GM13977 (cell line): ENCODE measurements around the gene NAGPA.

ENCODE experiments used
- DNase-seq: peaks from one replicate; pipeline ENCODE4 v3.0.0; 2012; ENCODE audit warnings: low spot score
- in situ Hi-C: fragments of 300-500 bp; cut with MboI; formaldehyde crosslinking; loops from one replicate; pipeline ENCODE4 v1.12.0; 2022; ENCODE audit warnings: low sequenced_read_pairs, low pct_unique_long_range_greater_than_20kb, mixed read lengths, inconsistent platforms; ENCODE audit not compliant: unreplicated experiment
- TF ChIP-seq, protein P1 (sequence below): IDR thresholded peaks from 2 replicates; pipeline ENCODE4 v1.5.1; 2012; ENCODE audit warnings: mild to moderate bottlenecking, control low read depth; ENCODE audit not compliant: insufficient read depth; ENCODE audit errors: extremely low read depth, missing control alignments

Gene NAGPA

GRCh38 chr16:4989391-4990006 lies 44.2 kb downstream of the NAGPA start:
- in situ Hi-C loops = no loop called here
- no peak for DNase-seq

DNA sequence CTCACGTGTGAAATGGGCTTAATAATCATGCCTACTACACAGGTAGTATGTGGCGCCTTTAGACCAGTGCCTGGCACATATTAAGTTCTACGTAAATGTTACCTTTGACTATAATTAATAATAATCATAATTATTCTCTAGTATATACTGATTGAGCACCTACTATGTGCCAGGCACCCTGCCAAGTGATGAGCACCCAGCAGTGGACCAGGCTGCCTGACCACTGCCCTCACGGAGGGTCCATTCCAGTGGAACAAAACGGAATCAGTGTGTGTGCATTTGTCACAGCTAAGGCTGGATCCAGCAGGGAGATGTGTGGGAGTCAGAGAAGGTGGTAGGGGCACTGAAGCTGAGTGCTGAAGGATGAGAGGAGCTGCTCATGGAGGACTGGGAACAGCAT lies 45.1 kb downstream of the NAGPA start:
- DNase-seq = no peak
- TF ChIP-seq, protein P1, sequence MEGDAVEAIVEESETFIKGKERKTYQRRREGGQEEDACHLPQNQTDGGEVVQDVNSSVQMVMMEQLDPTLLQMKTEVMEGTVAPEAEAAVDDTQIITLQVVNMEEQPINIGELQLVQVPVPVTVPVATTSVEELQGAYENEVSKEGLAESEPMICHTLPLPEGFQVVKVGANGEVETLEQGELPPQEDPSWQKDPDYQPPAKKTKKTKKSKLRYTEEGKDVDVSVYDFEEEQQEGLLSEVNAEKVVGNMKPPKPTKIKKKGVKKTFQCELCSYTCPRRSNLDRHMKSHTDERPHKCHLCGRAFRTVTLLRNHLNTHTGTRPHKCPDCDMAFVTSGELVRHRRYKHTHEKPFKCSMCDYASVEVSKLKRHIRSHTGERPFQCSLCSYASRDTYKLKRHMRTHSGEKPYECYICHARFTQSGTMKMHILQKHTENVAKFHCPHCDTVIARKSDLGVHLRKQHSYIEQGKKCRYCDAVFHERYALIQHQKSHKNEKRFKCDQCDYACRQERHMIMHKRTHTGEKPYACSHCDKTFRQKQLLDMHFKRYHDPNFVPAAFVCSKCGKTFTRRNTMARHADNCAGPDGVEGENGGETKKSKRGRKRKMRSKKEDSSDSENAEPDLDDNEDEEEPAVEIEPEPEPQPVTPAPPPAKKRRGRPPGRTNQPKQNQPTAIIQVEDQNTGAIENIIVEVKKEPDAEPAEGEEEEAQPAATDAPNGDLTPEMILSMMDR = no peak
- in situ Hi-C loops = no loop called here

More at GRCh38 chr16:4989391-4990006, 44.2 kb downstream of the NAGPA start:
- TF ChIP-seq, protein P1 = no peak

DNA sequence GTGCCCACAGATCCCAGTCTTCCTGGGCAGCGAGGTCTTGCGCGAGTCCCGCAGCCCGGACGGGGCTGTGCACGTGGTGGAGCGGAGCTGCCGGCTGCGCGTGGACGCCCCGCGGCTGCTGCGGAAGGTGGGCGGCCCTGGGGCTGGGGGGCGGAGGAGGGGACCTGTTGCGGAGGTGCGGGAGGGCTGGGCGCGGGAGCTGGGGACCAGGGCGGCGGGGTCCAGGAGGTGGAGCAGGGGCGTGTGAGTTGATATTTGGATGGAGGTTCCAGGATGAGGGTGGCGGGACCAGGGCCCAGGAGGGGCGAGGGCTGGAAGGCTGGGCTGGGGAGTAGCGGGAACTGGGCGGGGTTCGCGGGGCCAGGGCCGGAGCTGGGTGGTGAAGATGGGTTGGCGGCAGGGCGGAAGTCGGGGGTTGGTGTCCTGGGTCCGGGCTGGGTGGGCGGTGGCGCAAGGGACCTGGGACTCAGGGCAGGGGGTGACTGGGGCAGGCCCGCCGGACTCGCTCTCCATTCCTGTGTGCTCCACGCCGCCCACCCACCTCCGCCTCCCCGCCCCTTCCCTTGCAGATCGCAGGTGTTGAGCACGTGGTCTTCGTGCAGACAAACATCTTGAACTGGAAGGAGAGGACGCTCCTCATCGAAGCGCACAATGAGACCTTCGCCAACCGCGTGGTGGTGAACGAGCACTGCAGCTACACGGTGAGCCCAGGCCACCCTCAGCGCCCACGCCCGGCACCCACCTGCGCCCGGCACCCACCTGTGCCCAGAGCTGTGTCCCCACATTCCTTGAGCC lies 46.0 kb downstream of the NAGPA start:
- no peak for DNase-seq
- in situ Hi-C loops = no loop called here
- TF ChIP-seq, protein P1 = no peak

- TF ChIP-seq, protein P1 = no peak
- in situ Hi-C loops = no loop called here
- DNase-seq = no peak
Measured at GRCh38 chr16:4987250-4987579, 46.5 kb downstream of the NAGPA start.

GRCh38 chr16:4984174-4984990 lies 49.4 kb downstream of the NAGPA start:
- TF ChIP-seq, protein P1 = no peak
- in situ Hi-C loops = no loop called here
- DNase-seq = no peak

GRCh38 chr16:4982056-4982867 lies 51.5 kb downstream of the NAGPA start:
- in situ Hi-C loops = no loop called here
- no peak for DNase-seq
- TF ChIP-seq, protein P1 = no peak
